Activated CD4-positive, alpha-beta T cell treated with anti-CD3 and anti-CD28 coated beads, Interleukin-2, amount 50 U/mL, for 24 hours (primary cell): Measurements from ENCODE around the gene SSH3.

Source experiments
- DNase-seq, 2 donors: peaks; one replicate each; pipeline ENCODE4 v3.0.0-alpha.2; 2020; ENCODE audit warnings: low read depth in 1 of 2, low spot score in 1 of 2

SSH3 gene

DNA sequence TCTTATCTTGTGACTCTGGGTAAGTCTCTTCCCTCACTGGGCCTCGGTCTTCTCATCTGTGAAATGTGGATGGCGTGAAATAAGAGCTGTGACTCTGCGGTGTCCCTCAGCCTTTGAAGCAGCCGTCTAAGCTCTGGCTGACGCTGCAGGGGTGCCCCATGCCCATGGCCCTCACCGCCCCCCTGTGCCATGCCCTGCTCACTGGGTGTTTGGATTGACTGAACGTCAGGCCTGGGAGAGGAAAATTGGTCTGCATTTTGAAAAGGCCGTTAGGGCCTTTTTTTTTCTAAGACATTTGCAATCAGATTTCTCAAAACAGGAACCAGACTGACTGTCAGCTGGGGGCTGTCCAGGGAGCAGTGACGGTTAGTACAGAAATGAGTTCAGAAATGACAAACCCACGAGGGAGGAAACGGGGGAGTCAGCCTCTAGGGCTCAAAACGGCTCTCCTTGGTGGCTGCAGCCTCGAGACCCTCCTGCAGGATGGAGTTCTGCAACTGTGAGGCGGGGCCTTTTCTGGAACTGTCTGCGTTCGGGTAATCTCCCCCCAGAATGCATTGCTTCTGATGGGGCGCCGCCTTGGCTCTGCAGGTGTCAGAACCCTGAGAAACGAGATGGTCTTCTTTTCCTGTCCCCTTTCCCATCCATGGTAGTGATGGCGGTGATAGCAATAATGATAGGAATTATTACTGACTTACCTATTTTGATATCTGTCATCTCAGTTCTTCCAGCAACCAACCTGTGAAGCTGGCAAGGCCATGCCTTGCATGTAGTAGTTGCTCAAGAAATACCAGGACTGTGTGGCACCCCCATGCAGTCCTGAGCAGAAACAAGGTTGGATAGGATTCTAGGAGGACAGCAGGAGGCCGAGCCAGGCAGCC, 35.0 kb upstream of the SSH3 start:
- no peak for DNase-seq

DNA sequence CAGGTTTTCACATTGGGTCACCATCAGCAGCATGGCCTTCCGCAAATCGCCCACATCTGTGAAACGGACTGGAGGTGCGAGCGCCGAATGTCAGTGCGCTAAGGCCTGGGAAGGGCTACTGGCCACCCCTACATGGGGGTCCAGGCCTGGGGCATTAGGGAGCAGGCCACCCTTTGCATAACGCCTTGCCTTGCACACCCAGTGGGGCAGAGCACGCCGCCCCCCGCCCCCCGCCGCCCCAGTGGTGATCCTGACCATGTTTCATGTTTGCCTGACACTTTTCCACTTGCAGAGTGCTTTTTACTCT, 34.4 kb upstream of the SSH3 start:
- no peak for DNase-seq

DNA sequence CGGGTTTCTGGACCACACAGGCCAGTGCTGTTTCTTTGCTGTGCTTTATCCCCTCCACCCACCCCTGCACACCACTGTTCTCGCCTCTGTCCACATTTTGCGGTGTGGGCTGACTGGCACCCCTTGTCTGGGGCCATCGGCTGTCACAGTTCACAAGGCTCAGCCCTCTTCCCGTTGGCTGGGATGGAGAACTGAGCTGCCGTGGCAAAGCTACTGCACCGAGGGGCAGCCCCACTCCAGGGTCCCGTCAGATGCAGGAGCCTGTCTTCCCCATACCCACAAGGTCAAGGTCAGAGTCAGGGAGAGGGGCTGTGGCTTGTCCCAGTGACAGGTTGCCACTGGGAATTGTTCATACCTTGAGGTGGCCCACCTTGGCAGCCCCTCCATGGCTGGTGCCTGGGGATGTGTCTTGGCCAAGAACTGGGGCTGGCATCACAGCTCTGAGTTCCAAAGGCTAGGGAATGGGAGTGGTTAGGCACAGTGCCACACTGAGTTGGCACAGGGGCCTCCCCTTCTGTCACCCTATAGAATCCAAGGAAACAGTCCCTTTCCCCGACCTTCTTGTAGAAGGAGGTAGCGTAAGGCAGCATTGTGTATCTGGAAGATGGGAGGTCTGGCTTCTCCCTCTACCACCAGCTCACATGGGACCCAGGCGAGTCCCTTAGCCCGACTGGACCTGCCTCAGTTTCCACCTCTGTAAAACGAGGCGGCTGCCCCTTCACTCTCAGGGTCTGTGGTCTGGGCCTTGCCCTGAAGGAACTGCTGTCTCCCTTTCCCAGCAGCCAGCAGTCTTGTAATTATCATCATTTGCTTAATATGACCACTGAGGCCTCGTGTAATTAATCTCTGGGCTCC, 33.7 kb upstream of the SSH3 start:
- no peak for DNase-seq

DNA sequence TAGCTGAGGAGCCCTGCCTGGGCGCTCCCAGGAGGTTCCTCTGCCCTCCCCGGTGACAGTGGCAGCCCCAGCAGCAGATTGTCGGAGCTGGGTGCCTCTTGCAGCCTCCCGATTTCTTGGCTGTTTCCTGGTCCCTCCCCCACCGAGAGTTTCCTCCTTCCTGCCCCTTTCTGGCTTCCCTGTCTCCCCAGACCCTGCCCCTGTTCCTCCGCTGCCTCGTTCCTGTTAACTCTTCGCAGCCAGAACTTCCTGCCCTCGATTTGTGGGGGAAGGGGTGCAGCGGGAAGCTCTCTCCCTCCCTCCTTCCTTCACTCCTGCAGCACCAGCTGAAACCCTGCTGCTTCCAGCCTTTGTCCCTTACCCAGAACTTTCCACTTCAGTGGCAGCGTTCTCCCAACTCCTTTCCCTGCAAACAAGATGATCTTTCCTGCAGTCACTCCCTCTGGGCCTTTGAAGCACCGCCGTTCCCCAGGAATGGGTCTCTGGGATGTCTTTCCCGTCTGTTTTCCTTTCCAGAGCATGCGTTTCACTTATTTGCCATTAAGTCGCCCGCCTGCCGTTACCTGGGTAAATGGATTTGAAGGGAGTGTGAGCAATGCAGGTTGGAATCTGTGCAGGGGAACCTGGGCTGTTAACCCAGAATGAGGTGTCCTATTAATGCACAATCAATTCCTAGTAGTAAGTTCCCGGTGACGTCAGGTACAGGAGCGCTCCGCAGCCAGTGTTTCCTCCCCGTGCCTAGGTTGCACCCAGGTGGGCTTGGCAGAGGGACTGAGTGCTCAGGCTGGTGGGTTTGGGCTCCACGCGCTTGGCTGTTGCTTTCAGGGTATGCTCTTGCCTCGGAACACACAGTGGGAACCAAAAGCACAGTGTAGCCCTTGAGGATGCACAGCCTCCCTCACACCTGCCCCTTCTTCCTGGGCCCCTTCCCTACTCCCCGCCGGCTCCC, 32.8 kb upstream of the SSH3 start:
- DNase-seq = no peak

DNA sequence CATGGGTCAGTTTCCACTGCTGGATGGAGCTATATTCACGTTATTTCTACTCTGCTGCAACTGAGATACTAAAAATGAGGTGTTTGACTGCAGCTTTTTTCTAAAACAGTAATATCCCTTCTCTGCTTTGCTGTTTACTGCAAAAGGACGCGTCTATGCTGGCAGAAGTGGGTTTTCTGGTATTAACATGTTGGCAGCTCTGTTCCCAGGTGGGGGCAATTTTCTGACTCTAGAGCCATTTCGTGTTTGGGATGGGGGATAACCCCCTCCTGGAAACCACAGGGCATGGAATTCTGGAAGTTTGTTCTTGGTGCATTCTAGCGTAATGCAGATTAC, 32.2 kb upstream of the SSH3 start:
- DNase-seq = no peak

DNA sequence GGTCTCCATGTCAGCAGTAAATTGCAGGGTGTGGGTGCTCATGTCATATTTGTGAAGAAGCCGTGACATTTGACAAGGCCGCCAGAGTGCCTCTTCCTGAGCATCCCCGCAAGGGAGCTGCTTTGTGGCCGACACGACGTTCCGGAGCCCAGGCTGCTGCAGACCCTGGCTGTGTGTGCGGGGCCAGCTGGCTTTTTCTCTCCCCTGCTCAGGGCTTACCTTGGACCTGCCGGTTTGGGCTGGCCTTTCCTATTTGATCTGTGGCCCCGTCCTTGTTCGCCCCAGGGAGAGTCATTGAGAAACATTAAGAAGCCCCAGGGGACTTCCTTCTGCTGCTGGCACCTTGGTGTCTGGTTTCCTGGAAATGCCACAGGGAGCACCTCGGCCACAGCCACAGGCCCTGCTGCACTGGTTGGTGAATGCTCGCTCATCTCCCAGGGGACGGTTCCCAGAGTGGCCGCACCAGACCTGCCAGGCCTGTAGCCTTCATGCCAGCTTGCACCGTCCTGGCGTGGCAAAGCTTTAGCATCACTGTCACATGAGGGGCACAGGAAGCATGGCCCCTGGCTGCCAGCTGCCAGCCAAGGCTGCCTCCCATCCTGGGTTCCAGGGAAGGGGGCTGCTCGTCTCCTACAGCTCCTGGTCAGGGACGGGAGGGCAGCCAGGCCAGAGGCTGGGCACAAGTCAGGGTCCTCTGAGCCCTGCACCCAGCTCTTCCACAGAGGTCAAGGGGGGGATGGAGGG, 31.6 kb upstream of the SSH3 start:
- no peak for DNase-seq

DNA sequence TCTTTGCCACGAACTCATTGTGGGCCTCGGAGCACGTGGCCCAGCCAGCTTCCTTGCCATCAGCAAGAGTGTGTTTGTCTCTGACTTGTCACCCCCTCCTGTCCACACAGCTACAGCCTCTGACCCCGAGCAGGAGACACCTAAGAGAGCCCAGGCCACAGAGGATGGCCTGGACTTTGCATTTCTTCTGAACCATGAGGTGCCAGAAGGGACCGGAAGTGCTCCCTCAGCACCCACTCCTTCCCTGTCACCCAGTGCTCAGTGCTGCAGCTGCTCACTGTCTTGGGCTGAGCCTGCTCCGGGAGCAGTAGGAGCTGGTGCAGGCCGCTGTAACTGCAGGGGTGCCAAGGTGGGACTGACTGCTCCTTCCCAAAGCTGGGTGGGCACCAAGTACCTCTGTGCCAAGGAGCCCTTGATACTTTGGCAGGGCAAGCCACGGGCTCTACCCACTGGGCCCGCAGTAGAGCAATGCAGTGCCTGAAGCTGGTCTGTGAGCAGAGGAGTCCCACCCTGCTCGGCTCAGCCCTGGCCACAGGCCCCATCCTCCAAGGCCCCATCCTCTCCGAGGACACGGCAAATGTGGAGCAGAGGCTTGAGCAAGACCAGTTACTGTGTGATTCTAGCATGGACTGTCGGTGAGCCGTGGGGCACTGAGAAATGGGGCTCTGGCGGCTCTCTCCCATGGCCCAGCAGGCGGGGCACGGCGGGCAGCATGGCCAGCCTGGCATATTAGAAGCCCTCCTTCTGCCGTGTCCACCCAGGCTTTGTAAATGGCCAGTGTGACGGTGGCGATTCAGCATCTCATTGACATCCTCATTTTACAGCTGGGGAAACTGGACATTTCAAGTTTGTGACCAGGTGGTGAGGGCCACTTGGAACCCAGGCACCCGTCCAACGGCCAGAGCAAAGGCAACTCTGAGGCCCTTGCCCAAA, 30.7 kb upstream of the SSH3 start:
- no peak for DNase-seq

DNA sequence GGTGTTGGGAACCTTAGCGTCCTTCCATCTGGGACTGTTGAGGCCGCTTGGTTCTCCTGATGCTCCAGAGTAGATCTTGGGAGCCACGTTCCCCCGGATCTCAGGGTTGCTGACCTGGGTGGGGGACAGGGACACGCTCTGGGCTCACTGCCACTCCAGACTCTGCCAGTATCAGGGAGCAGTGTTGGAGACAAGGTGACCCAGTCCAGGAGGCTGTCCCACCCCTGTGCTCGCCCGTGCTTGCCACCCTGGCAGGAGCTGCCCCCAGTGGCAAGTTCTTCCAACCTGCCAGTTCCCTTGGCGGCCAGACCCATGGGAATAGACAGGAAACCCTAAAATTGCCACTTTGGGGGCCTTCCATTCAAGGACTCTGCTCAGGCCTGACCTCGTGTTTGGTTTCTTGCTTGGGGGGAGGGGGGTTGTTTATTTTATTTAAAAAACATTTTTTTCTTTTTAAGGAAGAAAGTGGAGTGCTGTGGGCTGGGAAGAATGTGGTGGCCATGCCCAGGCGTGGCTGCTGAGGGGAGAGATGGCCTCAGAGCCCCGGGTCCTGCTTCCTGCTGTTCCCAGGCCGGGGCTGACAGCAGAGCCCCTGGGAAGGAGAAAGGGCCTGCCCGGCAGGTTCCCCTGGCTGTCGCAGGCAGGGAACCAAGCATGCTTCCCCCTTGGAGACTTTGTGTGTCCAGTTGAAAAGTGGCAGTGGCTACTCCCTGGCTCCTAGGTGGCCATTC, 29.9 kb upstream of the SSH3 start:
- no peak for DNase-seq

DNA sequence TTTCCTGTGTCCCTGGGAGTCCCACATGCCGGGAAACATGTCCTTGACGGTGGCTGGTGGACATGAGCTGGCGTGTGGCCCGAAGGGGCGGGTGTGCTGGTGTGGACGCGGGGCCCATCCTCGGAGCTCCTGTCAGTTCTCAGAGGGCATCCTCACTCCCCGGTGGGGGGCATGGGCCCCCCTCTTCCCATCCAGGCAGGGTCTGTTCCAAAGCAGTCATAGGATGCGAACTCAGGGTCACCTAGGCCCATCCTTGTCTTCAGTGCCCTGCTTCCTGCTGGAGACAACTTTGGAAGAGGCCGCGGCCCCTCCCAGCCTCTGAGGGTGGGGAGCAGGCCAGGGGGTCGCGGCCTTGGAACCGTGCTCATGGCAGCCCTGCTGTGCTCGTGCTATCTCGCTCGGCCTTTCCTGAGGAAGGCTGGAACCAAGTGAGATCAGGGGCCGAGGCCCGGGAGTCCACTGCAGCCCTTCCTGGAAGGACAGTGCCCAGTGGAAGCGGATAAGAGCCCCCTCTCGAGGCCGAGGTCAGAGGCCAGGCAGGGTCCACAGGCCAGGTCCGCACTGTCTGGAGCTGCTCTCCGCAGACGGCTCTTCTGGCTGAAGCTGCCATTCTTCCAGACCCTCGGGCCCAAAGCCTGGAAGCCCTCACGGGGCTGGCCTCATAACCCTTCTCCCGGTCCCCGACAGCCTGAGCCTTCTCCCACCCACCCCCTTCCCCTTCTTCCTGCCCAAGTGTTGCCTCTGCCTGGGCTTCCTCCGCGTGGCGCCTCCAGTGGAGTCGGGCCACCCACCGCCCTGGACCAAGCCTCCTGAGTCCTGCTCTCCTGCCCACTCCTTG, 28.3 kb upstream of the SSH3 start:
- DNase-seq = no peak

DNA sequence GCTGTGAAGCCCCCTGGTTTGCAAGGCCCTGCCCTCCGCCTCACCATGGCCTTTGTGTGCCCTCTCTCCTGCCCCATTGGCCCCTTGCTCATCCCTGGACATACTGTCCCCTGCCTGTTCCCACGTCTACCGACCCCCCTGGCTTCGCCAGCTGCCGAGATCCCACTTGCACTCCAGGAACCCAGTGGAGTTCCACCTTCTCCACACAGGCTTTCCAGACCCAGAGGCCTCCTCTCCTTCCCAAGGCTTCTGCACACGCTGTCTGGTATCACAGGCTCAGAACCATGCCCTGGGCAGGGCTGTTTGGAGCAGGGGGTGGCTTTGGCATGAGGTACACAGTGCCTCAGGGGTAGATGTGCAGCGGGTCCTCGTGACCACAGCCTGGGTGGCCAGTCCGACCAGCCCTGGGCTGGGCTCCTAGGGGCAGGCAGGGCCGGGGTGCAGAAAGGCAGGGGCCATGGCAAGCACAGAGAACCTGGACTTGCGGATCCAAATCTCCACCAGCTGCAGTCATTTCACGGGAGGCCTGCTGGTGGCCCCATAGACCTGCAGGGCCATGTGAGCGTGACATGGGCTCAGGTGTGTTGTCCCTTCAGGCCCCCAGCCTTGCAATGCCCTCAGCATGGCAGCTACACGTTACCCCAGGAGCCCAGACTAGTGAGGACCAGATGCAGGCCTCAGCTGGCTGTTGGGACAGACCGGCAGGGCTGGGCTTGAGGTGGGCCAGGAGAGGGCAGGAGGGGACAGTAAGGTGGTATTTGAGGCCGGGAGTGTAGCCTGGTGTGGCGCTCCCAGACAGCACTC, 27.5 kb upstream of the SSH3 start:
- DNase-seq = no peak

DNA sequence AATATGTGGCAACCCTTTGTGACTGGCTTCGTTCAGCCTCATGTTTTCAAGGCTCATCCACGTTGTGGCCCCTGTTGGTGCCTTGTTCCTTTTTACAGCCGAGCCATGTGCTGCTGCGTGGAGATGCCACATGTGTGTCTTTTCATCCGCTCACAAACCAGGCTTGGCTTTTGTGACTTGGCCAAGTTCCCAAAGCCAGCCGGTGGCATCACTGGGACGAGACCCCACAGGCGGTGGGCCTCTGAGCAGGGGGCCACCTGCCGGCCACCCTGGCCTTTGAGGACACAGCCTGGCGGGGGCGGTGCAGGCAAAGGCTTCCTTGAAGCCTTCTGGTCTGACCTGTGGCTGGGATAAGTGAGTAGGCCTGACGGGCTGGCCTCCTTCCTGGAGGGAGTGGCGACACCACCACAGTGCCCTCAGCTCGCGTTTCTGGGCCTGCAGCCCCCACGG, 26.5 kb upstream of the SSH3 start:
- no peak for DNase-seq

DNA sequence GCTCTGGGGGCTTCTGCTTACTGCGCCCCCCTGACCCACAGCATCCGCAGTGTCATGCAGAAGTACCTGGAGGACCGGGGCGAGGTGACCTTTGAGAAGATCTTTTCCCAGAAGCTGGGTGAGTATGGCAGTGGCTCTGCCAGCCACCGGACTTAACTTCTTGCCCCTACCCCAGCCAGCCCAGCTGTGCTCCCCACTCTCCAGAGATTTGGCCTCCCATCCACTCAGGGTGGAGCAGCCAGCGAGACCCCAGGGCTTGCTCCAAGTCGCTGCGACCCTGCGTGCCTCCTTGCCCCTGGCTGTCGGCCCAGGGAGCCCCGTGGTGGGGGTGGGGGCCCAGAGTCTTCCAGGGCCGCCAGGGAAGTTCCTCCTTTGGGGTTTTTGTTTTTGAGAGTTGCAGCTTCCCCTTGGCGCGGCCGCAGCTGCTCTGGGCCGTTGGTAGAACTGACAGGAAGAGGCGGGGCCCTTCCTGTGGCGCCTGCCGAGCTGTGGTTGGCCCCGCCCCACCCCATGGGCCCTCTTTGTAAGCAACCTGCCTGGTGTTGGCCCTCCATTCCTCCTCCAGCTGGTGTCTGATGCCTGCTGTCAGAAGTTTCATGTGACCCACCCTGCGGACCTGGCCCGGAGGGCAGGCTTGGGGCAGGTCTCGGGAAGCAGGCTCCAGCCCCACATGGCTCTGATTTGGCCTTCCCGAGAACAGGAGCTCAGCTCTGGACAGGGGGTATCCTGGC, 25.9 kb upstream of the SSH3 start:
- peak; percentile 68 to 84 for DNase-seq

DNA sequence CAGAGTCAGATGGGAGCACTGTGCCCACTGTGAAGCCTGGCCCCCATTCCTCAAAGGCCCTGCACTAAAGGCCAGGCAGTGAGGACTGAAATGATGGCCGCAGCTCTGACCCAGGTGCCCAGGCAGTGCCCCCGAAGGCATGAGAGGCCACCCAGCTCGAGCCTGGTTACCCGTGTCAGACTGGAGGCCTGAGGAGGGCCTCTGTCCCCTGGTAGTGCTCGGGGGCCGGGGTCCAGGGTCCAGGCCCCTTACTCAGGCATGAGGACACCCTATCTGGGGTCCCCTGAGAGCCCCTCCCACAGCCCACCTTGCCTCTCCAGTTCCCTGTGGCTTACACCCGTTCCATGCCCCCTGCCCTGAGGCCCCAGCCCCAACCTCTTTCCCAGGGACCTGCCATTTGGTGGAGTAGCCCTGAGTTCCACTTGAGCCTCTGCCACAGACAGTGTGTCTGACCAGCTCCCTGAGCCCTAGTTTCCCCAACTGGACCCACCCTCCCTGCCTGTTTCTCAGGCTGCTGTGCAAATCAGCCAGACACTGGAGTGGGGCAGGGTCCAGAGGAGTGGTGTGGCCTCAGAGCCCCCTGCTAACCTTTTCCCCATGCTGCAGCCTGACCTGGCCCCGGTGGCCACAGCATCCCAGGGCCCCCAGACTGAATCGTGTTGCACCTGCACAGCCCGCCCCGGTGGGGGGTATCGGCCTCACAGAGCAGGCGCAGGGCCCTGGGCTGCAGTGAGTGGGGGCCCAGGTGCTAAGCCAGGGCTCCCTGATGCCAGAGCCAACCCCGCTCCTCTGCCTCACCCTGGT, 25.0 kb upstream of the SSH3 start:
- no peak for DNase-seq

DNA sequence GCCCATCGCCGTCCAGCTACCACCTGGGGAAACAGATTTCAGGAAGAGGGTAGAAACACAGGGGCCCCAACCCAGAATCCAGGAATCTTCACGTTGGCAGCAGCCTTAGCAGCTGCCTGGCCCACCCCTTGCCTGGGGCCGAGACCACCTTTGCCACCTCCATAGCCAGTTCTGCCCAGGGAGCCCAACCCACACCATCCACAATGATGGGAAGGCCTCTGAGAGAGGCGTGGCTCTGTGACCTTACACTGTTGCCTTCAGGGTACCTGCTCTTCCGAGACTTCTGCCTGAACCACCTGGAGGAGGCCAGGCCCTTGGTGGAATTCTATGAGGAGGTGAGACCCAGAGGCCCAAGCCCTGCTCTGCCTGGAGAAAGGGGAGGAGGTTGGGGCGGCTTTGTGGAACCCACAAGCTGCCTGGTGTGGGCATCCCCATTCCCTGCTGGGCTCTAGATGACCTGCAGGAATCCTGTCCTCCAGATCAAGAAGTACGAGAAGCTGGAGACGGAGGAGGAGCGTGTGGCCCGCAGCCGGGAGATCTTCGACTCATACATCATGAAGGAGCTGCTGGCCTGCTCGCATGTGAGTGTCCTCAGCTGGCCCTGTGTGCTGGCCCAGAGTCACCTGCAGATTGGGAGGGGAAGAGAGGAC, 24.3 kb upstream of the SSH3 start:
- no peak for DNase-seq
